Skeletal muscle cell (primary cell): Measurements from ENCODE around the gene ADCY6.
A peak's percentile ranks its signal among the peaks of the same experiment; 100 is the strongest.

Experiments
- DNase-seq: peaks from one replicate; pipeline ENCODE4 v3.0.0-alpha.2; 2010; ENCODE audit warnings: low read depth
- H3K4me3 ChIP-seq: 2 replicates; pipeline ENCODE4 v1.5.1; 2011; ENCODE audit warnings: low read depth, mild to moderate bottlenecking, control low read depth, low read length, moderate library complexity

ADCY6 gene

GRCh38 chr12:48789858-48790326 lies 1.0 kb upstream of the ADCY6 start:
- H3K4me3 ChIP-seq, result peak overlapping the region; percentile 82
- no peak for DNase-seq

GRCh38 chr12:48788524-48788853 lies 400 bp downstream of the ADCY6 start:
- DNase-seq, result no peak
- peak overlapping the region; percentile 82 for H3K4me3 ChIP-seq

DNA sequence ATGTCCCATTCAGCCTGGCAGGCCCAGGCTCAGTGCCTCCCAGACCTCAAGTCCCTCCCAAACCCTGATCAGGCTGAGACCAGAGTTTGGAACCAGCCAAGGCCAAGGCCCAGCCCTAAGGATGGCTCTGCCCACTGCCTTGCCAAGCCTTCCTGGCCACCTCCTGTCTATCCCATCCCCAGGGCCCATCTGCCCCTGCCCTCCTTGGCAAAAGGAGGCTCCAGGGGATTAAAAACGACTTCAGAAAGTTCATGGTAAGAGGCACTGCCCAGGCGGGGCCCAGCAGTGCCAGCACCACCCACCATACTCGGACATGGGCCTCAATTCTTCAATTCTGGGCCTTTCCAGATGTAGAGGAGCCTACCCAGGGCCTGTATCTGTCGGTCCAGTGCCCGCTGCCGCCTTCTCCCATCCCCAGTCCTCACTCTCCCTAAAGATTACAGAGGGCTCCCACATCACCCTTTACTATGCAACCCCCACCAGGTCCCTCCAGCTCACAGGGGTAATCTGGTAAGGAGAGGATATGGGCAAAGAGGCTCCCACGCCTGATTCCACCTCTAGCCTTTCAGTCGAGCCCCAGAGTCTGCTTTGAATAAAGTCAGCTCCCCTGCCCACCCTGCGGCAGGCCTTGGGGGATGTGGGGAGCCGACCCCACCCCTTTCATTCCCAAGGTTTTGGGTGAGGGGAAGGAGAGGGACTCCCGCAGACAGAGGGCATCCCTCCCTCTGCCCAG lies 932 bp downstream of the ADCY6 start:
- H3K4me3 ChIP-seq, result peak overlapping the region; percentile 82
- no peak for DNase-seq

GRCh38 chr12:48786591-48787544 lies 2.0 kb downstream of the ADCY6 start:
- H3K4me3 ChIP-seq, result peak overlapping the region; percentile 82
- no peak for DNase-seq

- DNase-seq, result no peak
- H3K4me3 ChIP-seq, result no peak overlapping the region
Observed at GRCh38 chr12:48783432-48783831, 5.5 kb downstream of the ADCY6 start.

DNA sequence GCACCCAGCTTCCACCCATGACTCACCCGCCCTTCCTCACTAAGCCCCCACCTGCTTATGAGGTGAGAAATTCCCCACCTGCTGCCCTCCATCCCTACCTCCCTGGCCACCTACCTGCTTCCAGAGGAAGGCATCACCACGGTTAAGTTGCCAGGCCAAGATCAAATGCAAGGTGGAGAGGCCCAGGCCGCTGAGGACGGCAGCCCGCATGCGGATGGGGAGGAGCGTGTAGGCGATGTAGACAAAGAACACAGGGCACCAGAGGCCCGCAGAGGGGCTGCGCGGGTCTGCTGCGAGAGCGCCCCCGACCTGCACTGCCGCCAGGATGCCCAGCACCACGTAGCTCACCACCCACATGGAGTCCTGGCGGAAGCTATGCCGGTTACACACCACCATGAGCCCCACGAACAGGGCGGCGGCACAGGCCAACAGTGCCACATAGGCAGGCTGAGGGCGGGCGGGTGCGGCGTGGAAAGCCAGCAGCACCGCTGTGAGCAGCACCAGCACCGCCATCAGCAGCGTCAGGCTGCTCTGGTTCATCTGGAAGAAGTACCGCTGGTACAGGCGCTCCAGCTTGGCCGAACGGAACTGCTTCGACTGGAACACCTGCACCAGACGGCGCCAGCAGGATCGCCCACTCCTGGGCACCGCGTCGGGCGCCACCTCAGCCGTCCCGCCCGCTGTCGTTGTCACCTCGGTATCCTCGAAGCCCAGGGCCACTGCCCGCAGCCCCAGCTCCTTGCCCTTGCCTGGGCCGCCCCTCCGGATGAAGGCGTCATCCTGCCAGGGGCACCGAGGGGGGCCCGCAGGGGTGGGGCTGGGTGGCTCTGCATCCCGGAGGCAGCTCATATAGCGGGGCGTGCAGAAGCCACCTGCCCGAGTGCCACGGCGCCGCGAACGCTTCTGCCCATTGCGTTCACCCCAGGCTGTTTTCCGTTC lies 6.2 kb downstream of the ADCY6 start:
- no peak overlapping the region for H3K4me3 ChIP-seq
- DNase-seq, result no peak

DNA sequence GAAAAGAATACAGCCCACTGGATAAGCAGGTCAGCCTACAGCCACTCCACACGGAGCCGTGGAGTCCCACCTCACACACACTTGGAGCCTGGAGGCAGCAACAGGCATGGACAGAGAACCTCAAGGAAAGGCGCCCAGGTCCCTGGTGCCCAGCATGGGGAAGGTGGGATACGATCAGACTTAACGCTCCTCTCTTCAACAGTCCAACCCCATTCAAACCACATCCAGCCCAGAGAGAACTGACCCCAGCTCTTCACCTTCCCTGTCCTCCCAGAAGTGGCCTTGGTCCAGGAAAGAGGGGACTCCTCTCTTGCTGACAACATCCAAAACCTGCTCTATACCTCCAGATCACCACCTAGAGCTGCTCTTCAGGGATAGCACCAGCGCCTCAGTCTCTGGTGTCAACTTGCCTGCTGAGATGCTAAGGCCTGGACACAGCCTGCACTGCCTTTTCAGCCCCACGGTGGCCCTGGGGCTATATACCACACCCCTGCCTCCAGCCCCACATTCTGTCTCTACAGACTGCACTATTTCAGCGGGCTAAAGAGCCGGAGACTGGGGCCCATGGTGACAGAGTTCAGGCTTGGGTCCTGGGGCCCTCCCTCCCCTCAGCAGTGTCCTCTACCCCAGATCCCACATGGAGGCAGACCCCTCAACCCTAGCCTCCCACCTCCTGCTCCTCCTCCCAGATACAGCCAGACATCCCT lies 7.0 kb downstream of the ADCY6 start:
- no peak for DNase-seq
- H3K4me3 ChIP-seq, result no peak overlapping the region

GRCh38 chr12:48780381-48781025 lies 8.4 kb downstream of the ADCY6 start:
- DNase-seq, result no peak
- H3K4me3 ChIP-seq, result no peak overlapping the region

DNA sequence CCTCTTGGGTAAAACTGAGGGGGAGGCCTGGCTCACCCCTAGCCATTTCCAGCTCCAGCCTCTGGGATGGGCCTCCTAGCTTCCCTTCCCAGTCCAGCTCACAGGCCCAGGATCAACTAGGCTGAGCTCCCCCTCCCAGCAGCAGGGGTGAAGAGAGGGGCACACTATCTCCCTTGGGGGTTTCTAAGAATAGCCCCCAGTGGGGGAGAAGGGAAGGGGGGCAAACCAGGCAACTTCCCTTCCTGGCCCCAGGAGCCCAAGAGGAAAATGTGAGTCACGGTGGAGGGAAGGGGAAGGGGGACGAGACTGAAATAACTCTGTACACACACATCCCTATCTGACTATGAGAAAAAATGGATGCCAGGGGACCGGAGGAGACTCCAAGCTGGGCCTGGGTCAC lies 9.0 kb downstream of the ADCY6 start:
- peak; percentile 67 for DNase-seq
- no peak overlapping the region for H3K4me3 ChIP-seq

DNA sequence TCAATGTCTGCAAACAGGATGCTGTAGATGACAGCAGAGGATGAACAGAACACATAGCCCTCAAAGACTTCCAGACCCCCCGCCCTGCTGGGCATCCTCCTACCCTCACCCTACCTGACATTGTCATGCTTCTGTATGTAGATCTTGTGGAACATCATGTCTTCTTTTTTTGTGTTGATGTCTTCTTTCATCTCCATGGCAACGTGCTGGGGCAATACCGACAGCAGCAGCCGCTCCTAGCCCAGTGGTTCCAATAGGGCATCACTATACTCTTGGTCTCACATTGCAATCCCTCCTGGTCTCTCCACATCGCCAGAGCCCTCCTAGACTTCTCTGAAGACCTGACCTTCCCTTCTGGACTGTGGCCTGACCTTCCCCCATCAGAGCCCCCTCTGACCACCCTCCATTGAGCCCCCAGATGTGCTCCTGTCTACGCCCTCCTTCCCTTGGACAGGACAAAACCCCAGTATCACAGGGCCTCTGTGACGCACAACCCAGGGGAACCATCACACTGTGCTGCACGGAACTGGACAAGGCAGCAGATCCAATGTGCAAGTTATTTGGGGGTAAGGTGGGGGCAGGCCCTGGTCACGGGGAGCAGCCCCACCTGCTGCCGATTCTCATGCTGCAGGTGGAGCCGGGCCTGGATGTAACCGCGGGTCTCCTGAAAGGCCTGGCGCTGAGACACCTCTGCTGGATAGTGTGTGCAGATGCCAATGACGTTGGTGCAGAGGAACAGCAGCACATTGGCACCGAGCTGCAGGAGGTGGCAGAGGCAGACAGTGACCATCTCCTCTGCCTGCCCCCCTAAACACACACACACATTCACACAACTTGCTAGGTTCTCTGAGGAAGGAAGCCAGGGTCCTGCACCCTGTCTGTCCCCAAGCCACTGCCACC lies 11.1 kb downstream of the ADCY6 start:
- H3K4me3 ChIP-seq, result no peak overlapping the region
- DNase-seq, result no peak

DNA sequence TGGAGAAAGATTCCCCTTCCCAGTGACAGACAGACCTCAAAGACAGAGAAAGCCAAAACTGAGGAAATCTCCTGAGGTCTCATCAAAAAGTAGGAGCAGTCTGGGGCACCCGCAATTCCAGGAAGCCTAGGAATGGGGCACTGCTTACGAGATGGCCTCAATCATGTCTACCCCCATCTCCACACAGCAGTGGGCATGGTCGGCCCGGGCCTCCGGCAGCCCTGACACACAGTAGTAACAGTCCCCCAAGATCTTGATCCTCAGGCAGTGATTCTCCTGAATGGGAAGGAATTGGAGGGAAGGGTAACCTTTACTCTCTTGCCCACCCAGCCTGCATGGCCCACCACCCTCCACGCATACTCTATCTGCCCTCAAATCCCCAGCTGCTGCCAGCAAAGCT lies 11.9 kb downstream of the ADCY6 start:
- no peak overlapping the region for H3K4me3 ChIP-seq
- no peak for DNase-seq

GRCh38 chr12:48775991-48776649 lies 12.8 kb downstream of the ADCY6 start:
- DNase-seq, result no peak
- no peak overlapping the region for H3K4me3 ChIP-seq

DNA sequence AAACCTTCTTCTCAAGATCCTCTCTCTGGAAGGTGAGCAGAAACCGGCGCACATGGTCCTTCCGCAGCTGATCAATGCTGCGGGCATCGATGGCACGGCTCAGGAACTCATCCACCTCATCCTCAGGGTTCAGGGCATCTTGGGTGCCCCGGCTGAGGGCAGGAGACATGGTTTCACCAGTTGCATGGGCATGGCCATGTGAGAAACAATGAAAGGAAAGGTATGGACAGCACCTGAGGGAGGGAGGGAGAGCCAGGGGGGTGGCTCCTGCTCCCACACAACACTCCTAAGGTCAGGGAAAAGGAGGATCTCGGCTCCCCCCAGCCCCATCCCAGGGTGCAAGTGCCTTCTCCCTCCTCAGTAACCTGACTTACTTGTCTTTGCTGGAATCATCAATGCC lies 13.6 kb downstream of the ADCY6 start:
- DNase-seq, result no peak
- no peak overlapping the region for H3K4me3 ChIP-seq

DNA sequence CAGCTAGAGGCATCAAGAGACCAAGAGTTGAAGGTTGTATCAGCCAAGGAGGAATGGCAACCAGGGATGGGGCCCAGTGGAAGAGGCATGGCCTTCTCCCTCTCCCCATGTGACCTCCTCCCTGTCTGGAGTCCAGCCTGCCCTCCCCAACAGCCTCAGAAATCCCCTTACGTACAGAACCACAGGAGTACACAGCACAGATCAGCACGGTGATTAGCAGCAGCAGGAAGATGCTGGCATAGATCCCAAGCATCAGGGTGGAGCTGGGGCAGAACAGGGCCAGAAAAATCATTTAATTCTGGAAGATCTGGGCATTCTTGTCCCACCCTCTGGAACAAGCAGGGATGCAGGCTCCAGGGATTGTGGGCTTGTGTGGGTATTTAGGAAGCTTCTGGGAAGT lies 14.4 kb downstream of the ADCY6 start:
- no peak overlapping the region for H3K4me3 ChIP-seq
- no peak for DNase-seq

- no peak overlapping the region for H3K4me3 ChIP-seq
- no peak for DNase-seq
Observed at GRCh38 chr12:48773686-48774085, 15.2 kb downstream of the ADCY6 start.

- no peak overlapping the region for H3K4me3 ChIP-seq
- DNase-seq, result no peak
Observed at GRCh38 chr12:48771588-48772112, 17.2 kb downstream of the ADCY6 start.

- no peak overlapping the region for H3K4me3 ChIP-seq
- DNase-seq, result no peak
Observed at GRCh38 chr12:48770756-48771155, 18.1 kb downstream of the ADCY6 start.
